PC-3 (cell line): ENCODE data around the gene LIPC. TPM values are rescaled to one million over a fixed set of nuclear protein-coding genes. Genes with fewer than 3 reads are reported as not detected.

Experiments used
- ATAC-seq: fragments of 200-7000 bp; cut with Tn5 transposase; 2 replicates; pipeline ENCODE4 v1.9.1; 2020; ENCODE audit warnings: mild to moderate bottlenecking, moderate library complexity
- BruUV-seq: library from RNA; stranded (reverse); fragments of 400-500 nt; replicated peaks from 2 replicates; lab custom pipeline; 2021; lab: Mats Ljungman, UMichigan
- CTCF ChIA-PET: fragments of 300-600 bp; sonication (Branson Sonifier 250); formaldehyde crosslinking; loops from one replicate; lab custom pipeline; 2022; ENCODE audit warnings: antibody characterized with exemption; lab: Charles Lee
- POLR2A ChIA-PET: fragments of 300-600 bp; sonication (Branson Sonifier 250); formaldehyde crosslinking; loops from one replicate; lab custom pipeline; 2022; ENCODE audit warnings: antibody characterized with exemption; ENCODE audit not compliant: unreplicated experiment; lab: Charles Lee
- DNase-seq: peaks from one replicate; pipeline ENCODE4 v3.0.0-alpha.2; 2015
- H2AFZ ChIP-seq: fragments of 300-600 bp; sonication (generic); 2 replicates; pipeline ENCODE4 v1.6.0; 2016; ENCODE audit warnings: antibody characterized with exemption, low read length
- H3F3A ChIP-seq: fragments of 300-600 bp; sonication (generic); one replicate; pipeline ENCODE4 v1.6.0; 2017; ENCODE audit warnings: antibody characterized with exemption, low read length, control low read depth, mild to moderate bottlenecking; ENCODE audit not compliant: unreplicated experiment
- H3K27ac ChIP-seq: fragments of 300-600 bp; sonication (generic); 2 replicates; pipeline ENCODE4 v1.5.1; 2016; ENCODE audit warnings: mild to moderate bottlenecking, low read length
- H3K27me3 ChIP-seq: fragments of 300-600 bp; sonication (generic); 2 replicates; pipeline ENCODE4 v1.6.1; 2016; ENCODE audit warnings: low read length, mixed read lengths
- H3K36me3 ChIP-seq: fragments of 300-600 bp; sonication (generic); 2 replicates; pipeline ENCODE4 v1.6.1; 2016; ENCODE audit warnings: low read depth, mixed run types, low read length, mixed read lengths
- H3K4me1 ChIP-seq: fragments of 300-600 bp; sonication (generic); 2 replicates; pipeline ENCODE4 v1.5.1; 2016; ENCODE audit warnings: low read length; ENCODE audit not compliant: insufficient read depth
- H3K4me2 ChIP-seq: fragments of 300-600 bp; sonication (generic); 2 replicates; pipeline ENCODE4 v1.6.0; 2016; ENCODE audit warnings: low read length
- H3K4me3 ChIP-seq: fragments of 300-600 bp; sonication (generic); 2 replicates; pipeline ENCODE4 v1.5.1; 2016; ENCODE audit warnings: mild to moderate bottlenecking, low read length, mixed read lengths
- H3K79me2 ChIP-seq: fragments of 300-600 bp; sonication (generic); 2 replicates; pipeline ENCODE4 v1.6.1; 2017; ENCODE audit warnings: low read length, mixed read lengths
- H3K9ac ChIP-seq: fragments of 300-600 bp; sonication (generic); 2 replicates; pipeline ENCODE4 v1.6.0; 2016; ENCODE audit warnings: mild to moderate bottlenecking, low read length
- H3K9me2 ChIP-seq: fragments of 300-600 bp; sonication (generic); replicated peaks from 2 replicates; pipeline ENCODE4 v1.6.1; 2016; ENCODE audit warnings: mixed run types, low read length, mixed read lengths
- H3K9me3 ChIP-seq: fragments of 300-600 bp; sonication (generic); 2 replicates; pipeline ENCODE4 v1.6.1; 2016; ENCODE audit warnings: low read length, mixed read lengths
- H4K20me1 ChIP-seq: fragments of 300-600 bp; sonication (generic); 2 replicates; pipeline ENCODE4 v1.6.1; 2016; ENCODE audit warnings: low read length, mixed read lengths
- EZH2 ChIP-seq: fragments of 300-600 bp; sonication (generic); IDR thresholded peaks from one replicate; pipeline ENCODE4 v1.6.1; 2017; ENCODE audit warnings: antibody characterized with exemption, mild to moderate bottlenecking, low read length; ENCODE audit not compliant: unreplicated experiment
- EZH2phosphoT487 ChIP-seq: fragments of 300-600 bp; sonication (generic); IDR thresholded peaks from 2 replicates; pipeline ENCODE4 v1.6.1; 2018; ENCODE audit warnings: mild to moderate bottlenecking, antibody characterized with exemption, low read length, borderline replicate concordance
- intact Hi-C: fragments of 100-400 bp; cut with micrococcal nuclease; formaldehyde crosslinking; loops from 2 replicates; pipeline ENCODE4 v1.9.0; 2023
- total RNA-seq: library from RNA; depleted of rRNA; stranded (reverse); fragments of >200 nt; gene quantifications from 2 replicates; pipeline ENCODE4 v1.2.3, GENCODE V29; 2014
- TF ChIP-seq, protein P1 (sequence below): fragments of 300-600 bp; sonication (generic); conservative IDR thresholded peaks from 2 replicates; pipeline ENCODE4 v1.5.1; 2017; ENCODE audit warnings: antibody characterized with exemption, low read depth, mild to moderate bottlenecking, low read length

The LIPC gene
- total RNA-seq, 1 experiment from 2014 or later: not detected

DNA sequence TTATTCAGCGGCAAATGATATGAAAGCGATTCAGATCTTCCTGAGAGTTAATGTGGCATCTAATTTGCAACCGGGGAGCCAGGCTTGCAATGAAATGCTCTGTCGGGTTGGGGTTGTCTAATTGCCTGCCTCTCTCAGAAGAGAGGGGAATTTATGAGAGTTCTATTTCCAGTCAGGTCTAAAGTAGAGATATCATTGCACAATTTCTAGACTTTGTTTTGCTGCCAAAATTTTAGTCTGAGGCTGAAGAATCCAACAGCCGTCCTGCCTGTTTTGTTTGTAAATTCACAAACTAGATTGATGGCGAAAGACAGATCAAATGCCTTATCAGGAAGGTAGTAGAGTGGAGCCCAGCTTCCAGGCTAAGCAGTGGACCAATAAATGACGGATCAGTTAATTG, 610 bp downstream of the LIPC start:
- H3F3A ChIP-seq: no peaks in the 10 kb centered on the region
- H3K4me1 ChIP-seq: no peaks in the 10 kb centered on the region
- no peak overlapping the region for H2AFZ ChIP-seq
- H3K27me3 ChIP-seq: no peaks in the 10 kb centered on the region
- ChIA-PET CTCF (no interaction called here), POLR2A (no interaction called here)
- H3K9me3 ChIP-seq: no peaks in the 10 kb centered on the region
- no TSS peak for BruUV-seq
- ATAC-seq (no peak), DNase-seq (no peak)
- no peaks in the 10 kb centered on the region for H3K9me2 ChIP-seq
- H4K20me1 ChIP-seq: no peaks in the 10 kb centered on the region
- no peaks in the 10 kb centered on the region for H3K36me3 ChIP-seq
- no peak overlapping the region for H3K4me2 ChIP-seq
- TF ChIP-seq, protein P1, sequence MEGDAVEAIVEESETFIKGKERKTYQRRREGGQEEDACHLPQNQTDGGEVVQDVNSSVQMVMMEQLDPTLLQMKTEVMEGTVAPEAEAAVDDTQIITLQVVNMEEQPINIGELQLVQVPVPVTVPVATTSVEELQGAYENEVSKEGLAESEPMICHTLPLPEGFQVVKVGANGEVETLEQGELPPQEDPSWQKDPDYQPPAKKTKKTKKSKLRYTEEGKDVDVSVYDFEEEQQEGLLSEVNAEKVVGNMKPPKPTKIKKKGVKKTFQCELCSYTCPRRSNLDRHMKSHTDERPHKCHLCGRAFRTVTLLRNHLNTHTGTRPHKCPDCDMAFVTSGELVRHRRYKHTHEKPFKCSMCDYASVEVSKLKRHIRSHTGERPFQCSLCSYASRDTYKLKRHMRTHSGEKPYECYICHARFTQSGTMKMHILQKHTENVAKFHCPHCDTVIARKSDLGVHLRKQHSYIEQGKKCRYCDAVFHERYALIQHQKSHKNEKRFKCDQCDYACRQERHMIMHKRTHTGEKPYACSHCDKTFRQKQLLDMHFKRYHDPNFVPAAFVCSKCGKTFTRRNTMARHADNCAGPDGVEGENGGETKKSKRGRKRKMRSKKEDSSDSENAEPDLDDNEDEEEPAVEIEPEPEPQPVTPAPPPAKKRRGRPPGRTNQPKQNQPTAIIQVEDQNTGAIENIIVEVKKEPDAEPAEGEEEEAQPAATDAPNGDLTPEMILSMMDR: no peak
- TF ChIP-seq EZH2 (no peak), EZH2phosphoT487 (no peak)
- intact Hi-C loops: no loop called here
- no peak overlapping the region for H3K9ac ChIP-seq
- no peak overlapping the region for H3K4me3 ChIP-seq
- no peaks in the 10 kb centered on the region for H3K79me2 ChIP-seq
- no peak overlapping the region for H3K27ac ChIP-seq

DNA sequence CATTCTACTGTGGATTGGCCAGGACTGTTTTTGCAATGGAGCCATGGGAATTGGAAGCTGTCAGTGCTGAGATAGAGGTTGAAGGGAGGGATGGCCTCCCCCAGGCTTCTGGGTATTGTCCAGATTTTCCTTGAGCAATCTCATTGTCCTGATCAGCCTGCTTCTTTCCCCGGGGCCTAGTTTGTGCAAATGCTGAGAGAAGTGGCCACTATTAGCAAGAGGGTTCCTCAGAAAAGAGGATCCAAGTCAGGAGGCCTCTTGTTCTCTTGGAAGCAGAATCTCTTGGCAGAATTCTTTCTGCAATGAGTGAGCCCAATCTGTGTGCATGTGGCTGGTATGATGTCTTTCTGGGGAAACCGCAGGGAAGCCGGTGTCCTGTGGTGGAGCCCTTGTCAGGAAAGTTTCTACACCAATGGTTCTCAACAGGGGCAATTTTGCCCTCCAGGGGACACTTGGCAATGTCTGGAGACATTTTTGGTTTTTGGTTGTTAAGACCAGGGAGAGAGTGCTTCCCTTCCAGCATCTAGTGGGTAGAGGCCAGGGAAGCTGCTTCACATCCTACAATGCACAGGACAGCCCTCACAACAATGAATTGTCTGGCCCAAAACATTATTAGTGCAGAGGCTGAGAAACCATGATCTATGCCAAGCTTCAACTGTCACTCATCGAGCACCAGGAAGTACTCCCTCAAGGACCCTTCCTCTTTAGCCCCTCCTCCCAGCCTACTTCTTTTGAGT, 2.0 kb downstream of the LIPC start:
- POLR2A ChIA-PET: no interaction called here
- H3K79me2 ChIP-seq: no peaks in the 10 kb centered on the region
- CTCF ChIA-PET: no interaction called here
- no peaks in the 10 kb centered on the region for H3F3A ChIP-seq
- no peak overlapping the region for H3K4me3 ChIP-seq
- no peak overlapping the region for H2AFZ ChIP-seq
- no peaks in the 10 kb centered on the region for H3K36me3 ChIP-seq
- H3K9me3 ChIP-seq: no peaks in the 10 kb centered on the region
- no peak overlapping the region for H3K27ac ChIP-seq
- DNase-seq (no peak), ATAC-seq (no peak)
- intact Hi-C loops: no loop called here
- H3K9ac ChIP-seq: no peak overlapping the region
- BruUV-seq: no TSS peak
- no peaks in the 10 kb centered on the region for H3K4me1 ChIP-seq
- no peaks in the 10 kb centered on the region for H3K27me3 ChIP-seq
- no peaks in the 10 kb centered on the region for H4K20me1 ChIP-seq
- no peak overlapping the region for H3K4me2 ChIP-seq
- no peaks in the 10 kb centered on the region for H3K9me2 ChIP-seq
- TF ChIP-seq, protein P1: no peak
- TF ChIP-seq EZH2phosphoT487 (no peak), EZH2 (no peak)

DNA sequence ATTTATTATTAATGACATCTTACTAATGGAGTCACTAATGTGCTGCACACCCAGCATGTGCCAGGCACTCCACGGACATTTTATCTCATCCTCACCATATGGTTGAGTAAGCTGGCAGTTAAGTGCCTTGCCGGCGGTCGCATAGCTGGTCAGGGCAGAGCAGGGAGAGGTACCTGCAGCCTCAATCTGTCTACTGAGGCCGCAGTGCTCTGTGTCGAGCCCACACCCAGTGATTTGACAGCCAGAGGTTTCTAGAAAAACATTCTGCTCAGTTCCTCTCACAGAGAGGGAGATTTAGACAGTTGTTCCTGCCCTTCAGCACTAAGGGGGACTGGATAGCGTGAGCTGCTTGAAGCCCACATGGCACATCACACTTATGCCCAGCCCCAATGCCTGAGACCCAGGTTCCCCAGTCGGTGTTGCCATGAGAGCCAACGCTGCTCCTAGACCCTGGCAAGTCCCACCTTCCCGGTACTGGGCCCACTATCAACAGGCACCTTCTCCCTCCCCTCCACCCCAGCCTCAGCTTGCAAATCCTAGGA, 2.6 kb downstream of the LIPC start:
- H3K36me3 ChIP-seq: no peaks in the 10 kb centered on the region
- no peaks in the 10 kb centered on the region for H3K9me2 ChIP-seq
- no TSS peak for BruUV-seq
- ATAC-seq (no peak), DNase-seq (no peak)
- TF ChIP-seq, protein P1: no peak
- TF ChIP-seq EZH2: no peak
- no peak for TF ChIP-seq EZH2phosphoT487
- no peaks in the 10 kb centered on the region for H4K20me1 ChIP-seq
- H3K79me2 ChIP-seq: no peaks in the 10 kb centered on the region
- H3F3A ChIP-seq: no peaks in the 10 kb centered on the region
- no peak overlapping the region for H3K4me3 ChIP-seq
- no peak overlapping the region for H3K27ac ChIP-seq
- no peak overlapping the region for H3K4me2 ChIP-seq
- no peak overlapping the region for H3K9ac ChIP-seq
- POLR2A ChIA-PET: no interaction called here
- intact Hi-C loops: no loop called here
- H2AFZ ChIP-seq: no peak overlapping the region
- no peaks in the 10 kb centered on the region for H3K9me3 ChIP-seq
- H3K4me1 ChIP-seq: no peaks in the 10 kb centered on the region; the same call in 1 of the 2 replicates
- CTCF ChIA-PET: no interaction called here
- H3K27me3 ChIP-seq: no peaks in the 10 kb centered on the region
